Spinal cord (tissue), 10 donors: ENCODE measurements around the gene ST6GALNAC3. TPM values are rescaled to one million over a fixed set of nuclear protein-coding genes. Genes with fewer than 3 reads are reported as not detected.

ENCODE experiments used
- DNase-seq, 6 donors: peaks; one replicate each; pipeline versions ENCODE4 v3.0.0 to v3.0.0-alpha.2; 2013 to 2015; ENCODE audit warnings: low spot score in 6 of 6, low read depth in 4 of 6
- H3K27ac ChIP-seq: one replicate; pipeline ENCODE4 v1.5.1; 2013; ENCODE audit warnings: low read depth, low read length, control low read depth
- H3K27me3 ChIP-seq: one replicate; pipeline ENCODE4 v1.6.1; 2013; ENCODE audit warnings: low read length; ENCODE audit not compliant: control insufficient read depth, insufficient read depth
- H3K36me3 ChIP-seq: one replicate; pipeline ENCODE4 v1.6.1; 2013; ENCODE audit warnings: low read length; ENCODE audit not compliant: control insufficient read depth, insufficient read depth
- H3K4me1 ChIP-seq: one replicate; pipeline ENCODE4 v1.6.1; 2013; ENCODE audit warnings: low read length; ENCODE audit not compliant: control insufficient read depth, insufficient read depth
- H3K4me3 ChIP-seq: one replicate; pipeline ENCODE4 v1.5.1; 2013; ENCODE audit warnings: low read depth, low read length, control low read depth
- H3K9me3 ChIP-seq: one replicate; pipeline ENCODE4 v1.6.1; 2013; ENCODE audit warnings: low read length; ENCODE audit not compliant: control insufficient read depth, insufficient read depth
- WGBS: methylation state at CpG from one replicate; pipeline ENCODE4 v1.1.5; 2013; ENCODE audit warnings: missing lambda C conversion rate; ENCODE audit not compliant: insufficient coverage; 5-methylcytosine and 5-hydroxymethylcytosine counted together
- polyA plus RNA-seq, 2 donors: library from polyadenylated mRNA; unstranded; fragments of 120-200 nt; gene quantifications; one replicate each; pipeline ENCODE4 v1.2.1, GENCODE V29; 2013; ENCODE audit not compliant: insufficient read length in 2 of 2
- total RNA-seq, 2 donors: library from RNA; depleted of rRNA in 1 of 2; stranded (reverse); fragments of 120-200 nt in 1 of 2; fragments of >200 nt in 1 of 2; gene quantifications; one replicate each; pipeline versions ENCODE4 v1.2.3 to v1.2.4, GENCODE V29; 2013 to 2014
- donor health status: healthy.

Gene ST6GALNAC3
- total and polyA plus RNA-seq, 4 donors, result 17.2 to 64.0 (median 26.0) TPM

DNA sequence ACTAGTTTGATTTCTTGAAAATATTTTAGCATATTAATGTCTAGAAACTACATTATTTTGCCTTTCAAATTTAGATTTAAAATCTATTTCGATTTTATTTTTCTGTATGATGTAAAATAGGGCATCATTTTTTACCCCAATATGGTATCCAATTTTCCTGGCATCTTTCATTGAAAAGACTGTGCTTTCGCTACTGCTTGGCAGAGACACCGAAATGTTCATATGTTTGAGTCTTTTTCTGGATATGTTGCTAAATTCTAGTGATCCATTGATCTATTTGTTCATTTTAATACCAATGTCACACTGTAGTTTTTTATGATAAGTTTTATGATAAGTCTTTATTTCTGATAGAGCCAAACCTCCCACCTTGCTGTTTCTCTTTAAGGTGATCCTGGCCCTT lies 24.3 kb downstream of the ST6GALNAC3 start:
- peaks cover 3% of the 10 kb centered on the region for H3K4me1 ChIP-seq
- DNase-seq, result peak in 1 of 6 donors; percentile 66
- H3K9me3 ChIP-seq, result no peaks in the 10 kb centered on the region
- no peak overlapping the region for H3K4me3 ChIP-seq
- H3K27ac ChIP-seq, result no peak overlapping the region
- WGBS, result no CpG with 5 or more reads among the region's 3 CpGs
- no peaks in the 10 kb centered on the region for H3K27me3 ChIP-seq
- no peaks in the 10 kb centered on the region for H3K36me3 ChIP-seq

DNA sequence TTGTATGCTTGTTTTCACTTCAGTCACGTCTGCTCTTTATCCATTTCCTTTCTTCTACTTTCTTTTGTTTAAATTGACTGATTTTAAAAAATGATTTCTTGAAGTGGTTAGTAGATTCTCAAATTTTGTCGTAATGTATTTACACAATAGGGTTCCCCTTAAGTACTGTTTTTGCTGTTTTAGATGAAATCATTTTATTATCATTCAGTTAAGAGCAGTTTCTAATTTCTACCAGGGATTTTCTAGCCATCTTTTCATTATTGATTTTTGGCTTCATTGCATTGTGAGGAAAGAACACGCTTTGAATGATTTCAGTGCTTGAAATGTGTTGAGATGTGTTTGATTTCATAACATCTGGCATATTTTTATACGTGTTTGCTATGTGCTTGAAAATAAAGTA lies 27.0 kb downstream of the ST6GALNAC3 start:
- H3K27ac ChIP-seq, result no peak overlapping the region
- no peak overlapping the region for H3K4me3 ChIP-seq
- no peaks in the 10 kb centered on the region for H3K27me3 ChIP-seq
- no peaks in the 10 kb centered on the region for H3K4me1 ChIP-seq
- DNase-seq, result peak in 1 of 6 donors; percentile 28
- H3K9me3 ChIP-seq, result no peaks in the 10 kb centered on the region
- no CpG with 5 or more reads among the region's 4 CpGs for WGBS
- no peaks in the 10 kb centered on the region for H3K36me3 ChIP-seq

DNA sequence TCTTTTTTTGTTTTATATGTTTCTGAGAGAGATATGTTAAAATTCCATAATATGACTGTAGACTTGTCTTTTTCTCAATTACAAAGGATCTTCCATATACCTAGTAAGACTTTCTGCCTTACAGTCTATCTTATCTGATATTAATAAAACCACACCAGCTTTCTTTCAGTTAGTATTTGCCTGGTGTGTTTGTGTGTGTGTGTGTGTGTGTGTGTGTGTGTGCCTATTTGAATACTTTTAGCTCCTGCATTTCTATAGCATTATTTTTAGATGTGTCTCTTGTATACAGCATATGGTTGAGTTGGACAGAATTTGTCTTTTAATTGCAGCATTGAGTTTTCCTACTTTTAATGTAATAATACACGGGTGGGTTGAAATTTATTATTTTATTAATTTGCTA lies 27.5 kb downstream of the ST6GALNAC3 start:
- no CpG with 5 or more reads among the region's 1 CpG for WGBS
- DNase-seq, result peak in 1 of 6 donors; percentile 15
- Histone ChIP-seq H3K9me3 (no peaks in the 10 kb centered on the region), H3K27ac (no peak overlapping the region), H3K36me3 (no peaks in the 10 kb centered on the region), H3K4me3 (no peak overlapping the region), H3K27me3 (no peaks in the 10 kb centered on the region), H3K4me1 (no peaks in the 10 kb centered on the region)

DNA sequence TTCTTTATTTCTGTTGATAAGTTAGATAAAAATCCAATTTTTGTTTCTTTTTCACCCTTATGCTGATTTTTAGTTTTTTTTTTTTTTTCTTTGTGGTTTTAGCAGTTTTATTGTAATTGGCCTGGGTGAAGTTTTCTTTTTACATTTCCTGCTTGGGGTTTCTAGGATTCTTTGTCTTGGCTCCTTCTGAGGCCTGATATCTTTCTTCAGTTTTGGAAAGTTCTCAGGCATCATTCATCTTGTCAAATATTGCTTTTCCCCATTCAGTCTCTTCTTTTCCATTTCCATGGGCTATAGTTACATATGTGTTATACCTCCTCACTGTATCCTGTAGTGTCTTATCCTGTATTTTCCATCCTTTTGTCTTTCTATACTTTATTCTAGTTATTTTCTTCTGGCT lies 28.5 kb downstream of the ST6GALNAC3 start:
- H3K27me3 ChIP-seq, result no peaks in the 10 kb centered on the region
- H3K4me1 ChIP-seq, result no peaks in the 10 kb centered on the region
- H3K27ac ChIP-seq, result no peak overlapping the region

DNA sequence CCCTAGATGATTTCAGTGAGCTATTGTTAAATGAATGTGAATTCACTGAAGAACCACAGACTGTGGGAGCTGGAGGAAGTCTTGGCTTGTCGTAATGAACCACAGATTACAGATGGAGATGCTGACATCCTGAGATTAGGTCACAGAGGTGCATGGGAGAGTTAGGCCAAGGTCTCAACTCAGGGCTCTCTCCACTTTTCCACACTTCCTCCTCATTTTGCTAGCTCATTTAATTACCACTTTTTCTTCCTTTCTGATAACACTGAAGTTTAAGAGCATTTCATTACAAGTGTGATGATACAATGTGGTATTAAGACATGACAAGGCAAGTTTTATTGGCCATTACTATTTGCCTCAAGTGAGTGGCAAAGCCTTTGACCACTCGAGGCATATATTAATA lies 30.8 kb downstream of the ST6GALNAC3 start:
- WGBS, result 67% methylated on average over 1 of the region's 2 CpGs
- no peaks in the 10 kb centered on the region for H3K36me3 ChIP-seq
- no peak for DNase-seq
- H3K9me3 ChIP-seq, result no peaks in the 10 kb centered on the region
- H3K27me3 ChIP-seq, result no peaks in the 10 kb centered on the region
- no peaks in the 10 kb centered on the region for H3K4me1 ChIP-seq
- no peak overlapping the region for H3K27ac ChIP-seq
- H3K4me3 ChIP-seq, result no peak overlapping the region

More for the DNA sequence above, 28.5 kb downstream of the ST6GALNAC3 start:
- Histone ChIP-seq H3K4me3 (no peak overlapping the region), H3K9me3 (no peaks in the 10 kb centered on the region), H3K36me3 (no peaks in the 10 kb centered on the region)
- DNase-seq, result no peak

DNA sequence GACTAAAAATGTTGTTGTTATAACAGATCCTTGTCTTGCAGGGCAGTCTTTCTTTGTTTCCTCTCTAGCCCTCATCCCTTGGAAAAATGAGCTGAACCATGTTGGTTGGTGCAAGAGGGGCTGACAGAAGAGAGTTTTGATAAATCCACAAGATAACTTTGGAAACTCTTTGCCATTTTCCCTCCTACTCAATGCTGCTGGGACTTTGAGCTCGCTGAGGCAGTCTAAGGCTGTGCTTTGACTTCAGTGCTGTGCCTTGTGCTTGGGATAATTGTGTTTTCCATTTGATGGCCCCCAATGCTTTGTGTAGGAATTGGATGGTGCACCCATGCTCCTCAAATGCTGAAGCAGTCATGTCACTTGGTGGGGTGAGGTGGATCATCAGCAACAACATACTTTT lies 31.7 kb downstream of the ST6GALNAC3 start:
- H3K36me3 ChIP-seq, result no peaks in the 10 kb centered on the region
- H3K9me3 ChIP-seq, result no peaks in the 10 kb centered on the region
- WGBS, result no CpG with 5 or more reads among the region's 1 CpG
- no peaks in the 10 kb centered on the region for H3K27me3 ChIP-seq
- no peaks in the 10 kb centered on the region for H3K4me1 ChIP-seq
- no peak overlapping the region for H3K27ac ChIP-seq
- DNase-seq, result no peak
- H3K4me3 ChIP-seq, result no peak overlapping the region

DNA sequence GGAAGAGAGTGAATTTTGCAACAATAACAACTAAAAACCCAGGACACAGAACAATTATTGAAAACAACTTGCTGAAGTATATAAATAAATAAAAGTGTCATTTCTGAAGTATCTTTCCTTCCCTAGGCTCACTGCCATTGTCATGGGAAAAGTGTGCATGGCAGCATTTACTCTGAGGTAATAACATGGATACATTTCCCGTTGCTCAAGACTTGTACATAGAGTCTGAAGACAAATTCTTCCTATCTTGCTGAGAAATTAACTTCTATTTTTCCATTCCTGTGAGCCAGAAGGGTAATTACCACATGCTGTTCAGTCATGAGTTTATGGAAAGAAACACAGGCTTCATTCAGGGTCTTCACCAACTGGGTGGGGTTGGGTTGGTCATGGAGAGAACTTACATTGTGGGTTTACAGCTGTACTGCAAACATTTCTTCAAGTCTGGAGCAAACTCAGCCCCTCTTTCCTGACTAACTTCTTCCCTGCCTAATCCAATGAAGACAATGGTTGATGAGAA lies 32.2 kb downstream of the ST6GALNAC3 start:
- H3K36me3 ChIP-seq, result no peaks in the 10 kb centered on the region
- H3K9me3 ChIP-seq, result no peaks in the 10 kb centered on the region
- no peaks in the 10 kb centered on the region for H3K4me1 ChIP-seq
- WGBS, result no CpG with 5 or more reads among the region's 1 CpG
- DNase-seq, result no peak
- no peak overlapping the region for H3K4me3 ChIP-seq
- no peak overlapping the region for H3K27ac ChIP-seq
- no peaks in the 10 kb centered on the region for H3K27me3 ChIP-seq

DNA sequence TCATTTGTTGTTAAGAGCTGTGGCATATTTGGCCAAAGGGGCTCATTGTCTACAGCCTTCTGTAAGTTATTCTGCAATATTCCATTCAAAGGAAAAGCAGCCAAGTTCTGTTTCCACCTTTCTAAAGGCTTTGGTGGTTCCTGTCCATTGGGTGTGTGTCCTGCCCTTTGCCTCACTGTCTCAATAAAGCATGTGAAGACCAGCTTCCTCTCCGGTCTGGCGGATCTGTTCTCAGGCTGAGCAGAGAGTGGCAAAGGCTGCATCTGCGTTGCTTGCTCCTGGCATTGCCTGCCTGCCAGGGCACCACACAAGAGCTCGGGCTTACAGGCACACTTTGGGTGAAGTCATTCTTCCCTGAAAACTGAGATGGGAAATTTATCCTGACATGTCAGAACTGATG lies 34.9 kb downstream of the ST6GALNAC3 start:
- no peak for DNase-seq
- Histone ChIP-seq H3K9me3 (no peaks in the 10 kb centered on the region), H3K36me3 (no peaks in the 10 kb centered on the region), H3K4me3 (no peak overlapping the region), H3K4me1 (no peaks in the 10 kb centered on the region), H3K27ac (no peak overlapping the region), H3K27me3 (no peaks in the 10 kb centered on the region)
- 86% methylated on average over 4 of the region's 4 CpGs for WGBS

DNA sequence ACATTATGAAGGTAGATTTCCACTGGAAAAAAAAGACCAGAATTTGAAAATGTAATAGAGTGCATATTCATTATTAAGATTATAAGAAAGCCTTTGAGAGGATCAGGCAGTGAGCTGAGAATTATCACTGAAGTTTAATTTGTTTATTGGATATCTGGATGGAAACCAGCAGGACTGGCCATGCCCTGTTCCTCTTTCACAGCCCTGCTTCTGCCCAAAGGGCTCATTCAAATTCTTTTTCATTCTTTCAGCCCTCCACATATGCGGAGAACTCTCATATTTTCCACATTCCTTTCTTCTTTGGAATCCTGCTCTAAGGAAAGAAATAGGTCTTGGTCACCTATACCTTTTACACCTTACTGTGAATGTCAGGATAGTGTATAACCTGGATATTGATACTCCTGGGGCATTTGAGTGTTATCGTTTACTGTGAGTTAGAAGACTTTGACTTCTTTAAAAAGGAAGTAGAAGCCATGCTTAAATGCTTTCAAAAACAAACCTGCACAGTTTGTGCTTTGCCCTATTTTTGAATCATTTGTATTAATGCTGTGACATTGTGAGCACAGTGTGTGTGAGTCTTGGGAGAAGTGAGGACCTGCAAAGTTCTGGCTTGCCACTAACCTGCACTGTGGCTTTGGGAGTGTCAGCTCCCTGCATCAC lies 35.5 kb downstream of the ST6GALNAC3 start:
- H3K9me3 ChIP-seq, result no peaks in the 10 kb centered on the region
- no peak for DNase-seq
- H3K4me3 ChIP-seq, result no peak overlapping the region
- WGBS, result 100% methylated on average over 1 of the region's 2 CpGs
- H3K27me3 ChIP-seq, result no peaks in the 10 kb centered on the region
- no peak overlapping the region for H3K27ac ChIP-seq
- no peaks in the 10 kb centered on the region for H3K4me1 ChIP-seq
- H3K36me3 ChIP-seq, result no peaks in the 10 kb centered on the region

DNA sequence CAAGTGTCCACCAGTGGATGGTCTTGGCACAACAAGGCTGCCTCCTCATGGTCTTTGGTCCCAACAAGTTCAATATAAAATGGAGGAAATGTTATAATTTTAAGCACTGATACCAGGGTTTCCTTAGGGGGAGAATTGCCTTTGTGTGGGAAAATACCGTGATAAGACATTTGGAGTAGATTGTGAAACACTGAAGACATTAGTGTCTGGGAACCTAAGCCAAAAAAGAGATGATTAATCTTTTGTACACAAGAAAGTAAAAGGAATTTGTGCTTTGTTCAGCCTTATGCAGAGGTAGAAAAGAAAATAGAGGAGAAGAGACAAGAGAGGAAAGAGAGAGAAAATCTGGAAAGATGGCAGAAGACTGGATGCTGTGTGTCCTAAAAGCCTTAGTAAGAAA lies 36.1 kb downstream of the ST6GALNAC3 start:
- Histone ChIP-seq H3K4me3 (no peak overlapping the region), H3K4me1 (no peaks in the 10 kb centered on the region), H3K9me3 (no peaks in the 10 kb centered on the region), H3K27ac (no peak overlapping the region), H3K36me3 (no peaks in the 10 kb centered on the region), H3K27me3 (no peaks in the 10 kb centered on the region)
- 71% methylated on average over 1 of the region's 1 CpG for WGBS
- DNase-seq, result no peak
